ENCODE data around the gene SLC7A6.
A peak's percentile ranks its signal among the peaks of the same experiment; 100 is the strongest.

Gene SLC7A6

GRCh38 chr16:68235108-68235886 is 29.0 kb upstream of the SLC7A6 start:
- DNase-seq = no peak

- no peak for DNase-seq
Observed at GRCh38 chr16:68235887-68236136, 28.5 kb upstream of the SLC7A6 start, which contains the start of gene ESRP2. ESRP2 (minus strand) TSS chr16:68236127; CDS start chr16:68236045, 82 bp downstream.

- DNase-seq = peak; percentile 17 to 40
Observed at GRCh38 chr16:68236137-68236825, 28.0 kb upstream of the SLC7A6 start.

- DNase-seq = peak; percentile 47 to 55
Observed at GRCh38 chr16:68236826-68237242, 27.5 kb upstream of the SLC7A6 start.

- peak; percentile 94 to 97 for DNase-seq
Observed at GRCh38 chr16:68237243-68238028, 26.9 kb upstream of the SLC7A6 start.

- no peak for DNase-seq
Observed at GRCh38 chr16:68238029-68238345, 26.3 kb upstream of the SLC7A6 start.

- no peak for DNase-seq
Observed at GRCh38 chr16:68242085-68242484, 22.2 kb upstream of the SLC7A6 start.

GRCh38 chr16:68242926-68243858 is 21.1 kb upstream of the SLC7A6 start:
- DNase-seq = no peak

- no peak for DNase-seq
Observed at GRCh38 chr16:68244481-68244902, 19.8 kb upstream of the SLC7A6 start.

- DNase-seq = peak; percentile 83 to 94
Observed at GRCh38 chr16:68244903-68245853, 19.1 kb upstream of the SLC7A6 start, which contains the start of gene PLA2G15. PLA2G15 (plus strand) TSS chr16:68245373; CDS start chr16:68245427, 54 bp downstream.

- no peak for DNase-seq
Observed at GRCh38 chr16:68246121-68246520, 18.2 kb upstream of the SLC7A6 start.

- no peak for DNase-seq
Observed at GRCh38 chr16:68246666-68247065, 17.7 kb upstream of the SLC7A6 start.

- no peak for DNase-seq
Observed at GRCh38 chr16:68247400-68247799, 16.9 kb upstream of the SLC7A6 start.

- DNase-seq = no peak
Observed at GRCh38 chr16:68247932-68248331, 16.4 kb upstream of the SLC7A6 start.

- no peak for DNase-seq
Observed at GRCh38 chr16:68249371-68249770, 15.0 kb upstream of the SLC7A6 start.

- DNase-seq = no peak
Observed at GRCh38 chr16:68250951-68251350, 13.4 kb upstream of the SLC7A6 start.

GRCh38 chr16:68251832-68252231 is 12.5 kb upstream of the SLC7A6 start:
- no peak for DNase-seq

- no peak for DNase-seq
Observed at GRCh38 chr16:68252383-68252782, 11.9 kb upstream of the SLC7A6 start.

- no peak for DNase-seq
Observed at GRCh38 chr16:68253721-68254120, 10.6 kb upstream of the SLC7A6 start.

- DNase-seq = no peak
Observed at GRCh38 chr16:68255712-68256111, 8.6 kb upstream of the SLC7A6 start.

GRCh38 chr16:68257251-68257905 is 6.9 kb upstream of the SLC7A6 start:
- no peak for DNase-seq
